ENCODE data around the gene ANAPC5. TPM values are rescaled to one million over a fixed set of nuclear protein-coding genes. Genes with fewer than 3 reads are reported as not detected.

The ANAPC5 gene
- total RNA-seq, 3 donors from 2014 or later = 89.8 to 98.1 (median 93.8) TPM

DNA sequence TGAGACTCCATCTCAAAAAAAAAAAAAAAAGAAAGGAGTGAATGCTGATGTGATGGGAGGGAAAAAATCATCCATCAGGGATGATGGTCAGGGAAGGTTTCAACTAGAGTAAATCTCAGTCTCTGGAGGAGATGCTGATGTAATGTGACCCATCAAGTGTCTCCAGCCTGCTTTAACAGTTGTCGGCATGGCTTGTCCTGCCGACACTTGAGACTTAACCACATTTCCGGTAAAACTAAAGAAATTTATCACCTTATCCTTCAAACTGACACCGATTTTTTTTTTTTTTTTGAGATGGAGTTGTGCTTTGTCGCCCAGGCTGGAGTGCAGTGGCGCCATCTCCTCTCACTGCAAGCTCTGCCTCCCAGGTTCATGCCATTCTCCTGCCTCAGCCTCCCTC, 21.5 kb upstream of the ANAPC5 start:
- DNase-seq (no peak), ATAC-seq (no peak)
- Histone ChIP-seq H3K4me1 (ENCODE audit: low read depth) (no peaks in the 10 kb centered on the region), H3K9me3 (no peaks in the 10 kb centered on the region), H3K4me3 (no peak overlapping the region), H3K36me3 (ENCODE audit: low read depth) (no peaks in the 10 kb centered on the region)
- intact Hi-C loops (cut with DNase I, micrococcal nuclease) = no loop called here
- TF ChIP-seq, protein P1, sequence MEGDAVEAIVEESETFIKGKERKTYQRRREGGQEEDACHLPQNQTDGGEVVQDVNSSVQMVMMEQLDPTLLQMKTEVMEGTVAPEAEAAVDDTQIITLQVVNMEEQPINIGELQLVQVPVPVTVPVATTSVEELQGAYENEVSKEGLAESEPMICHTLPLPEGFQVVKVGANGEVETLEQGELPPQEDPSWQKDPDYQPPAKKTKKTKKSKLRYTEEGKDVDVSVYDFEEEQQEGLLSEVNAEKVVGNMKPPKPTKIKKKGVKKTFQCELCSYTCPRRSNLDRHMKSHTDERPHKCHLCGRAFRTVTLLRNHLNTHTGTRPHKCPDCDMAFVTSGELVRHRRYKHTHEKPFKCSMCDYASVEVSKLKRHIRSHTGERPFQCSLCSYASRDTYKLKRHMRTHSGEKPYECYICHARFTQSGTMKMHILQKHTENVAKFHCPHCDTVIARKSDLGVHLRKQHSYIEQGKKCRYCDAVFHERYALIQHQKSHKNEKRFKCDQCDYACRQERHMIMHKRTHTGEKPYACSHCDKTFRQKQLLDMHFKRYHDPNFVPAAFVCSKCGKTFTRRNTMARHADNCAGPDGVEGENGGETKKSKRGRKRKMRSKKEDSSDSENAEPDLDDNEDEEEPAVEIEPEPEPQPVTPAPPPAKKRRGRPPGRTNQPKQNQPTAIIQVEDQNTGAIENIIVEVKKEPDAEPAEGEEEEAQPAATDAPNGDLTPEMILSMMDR (IDR thresholded peaks at IDR 0.05) = no peak

DNA sequence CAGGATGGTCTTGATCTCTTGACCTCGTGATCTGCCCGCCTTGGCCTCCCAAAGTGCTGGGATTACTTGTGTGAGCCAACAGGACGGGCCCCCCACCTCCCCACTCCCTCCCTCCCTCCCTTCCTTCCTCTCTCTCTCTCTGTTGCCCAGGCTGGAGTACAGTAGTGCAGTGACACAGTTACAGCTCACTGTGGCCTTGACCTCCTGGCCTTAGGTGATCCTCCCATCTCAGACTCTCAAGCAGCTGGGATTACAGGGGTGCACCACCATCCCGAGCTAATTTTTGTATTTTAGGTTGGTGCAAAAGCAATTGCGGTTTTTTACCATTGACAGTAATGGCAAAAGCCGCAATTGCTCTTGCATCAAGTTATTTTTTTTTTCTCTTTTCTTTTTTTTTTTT, 19.2 kb upstream of the ANAPC5 start:
- no peaks in the 10 kb centered on the region for H3K4me1 ChIP-seq (ENCODE audit: low read depth)
- H3K4me3 ChIP-seq = no peak overlapping the region
- no peaks in the 10 kb centered on the region for H3K9me3 ChIP-seq
- intact Hi-C loops (cut with DNase I, micrococcal nuclease) = no loop called here
- H3K36me3 ChIP-seq (ENCODE audit: low read depth) = no peaks in the 10 kb centered on the region
- TF ChIP-seq, protein P1 (IDR thresholded peaks at IDR 0.05) = no peak
- DNase-seq (no peak), ATAC-seq (no peak)

DNA sequence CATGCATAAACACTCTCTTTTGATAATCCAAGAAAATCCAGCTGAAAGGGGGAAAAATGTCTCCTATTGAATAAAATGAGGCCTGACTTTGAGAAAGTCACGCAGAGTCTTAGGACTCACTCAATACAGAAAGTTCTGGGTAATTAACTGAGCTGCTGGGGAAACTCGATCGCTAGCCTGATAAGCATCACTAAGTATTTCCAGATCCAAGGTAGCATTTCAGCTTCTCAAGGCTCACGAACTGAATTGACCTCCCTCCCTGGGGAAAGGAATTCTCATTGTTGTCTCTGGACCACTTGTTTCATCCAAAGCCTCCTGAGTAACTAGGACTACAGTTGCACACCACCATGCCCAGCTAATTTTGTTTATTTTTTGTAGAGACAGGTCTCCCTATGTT, 13.8 kb upstream of the ANAPC5 start:
- Histone ChIP-seq H3K4me1 (ENCODE audit: low read depth) (no peaks in the 10 kb centered on the region), H3K36me3 (ENCODE audit: low read depth) (no peaks in the 10 kb centered on the region), H3K4me3 (no peak overlapping the region), H3K9me3 (no peaks in the 10 kb centered on the region)
- DNase-seq (no peak), ATAC-seq (no peak)
- intact Hi-C loops (cut with DNase I, micrococcal nuclease) = no loop called here
- TF ChIP-seq, protein P1 (IDR thresholded peaks at IDR 0.05) = no peak

DNA sequence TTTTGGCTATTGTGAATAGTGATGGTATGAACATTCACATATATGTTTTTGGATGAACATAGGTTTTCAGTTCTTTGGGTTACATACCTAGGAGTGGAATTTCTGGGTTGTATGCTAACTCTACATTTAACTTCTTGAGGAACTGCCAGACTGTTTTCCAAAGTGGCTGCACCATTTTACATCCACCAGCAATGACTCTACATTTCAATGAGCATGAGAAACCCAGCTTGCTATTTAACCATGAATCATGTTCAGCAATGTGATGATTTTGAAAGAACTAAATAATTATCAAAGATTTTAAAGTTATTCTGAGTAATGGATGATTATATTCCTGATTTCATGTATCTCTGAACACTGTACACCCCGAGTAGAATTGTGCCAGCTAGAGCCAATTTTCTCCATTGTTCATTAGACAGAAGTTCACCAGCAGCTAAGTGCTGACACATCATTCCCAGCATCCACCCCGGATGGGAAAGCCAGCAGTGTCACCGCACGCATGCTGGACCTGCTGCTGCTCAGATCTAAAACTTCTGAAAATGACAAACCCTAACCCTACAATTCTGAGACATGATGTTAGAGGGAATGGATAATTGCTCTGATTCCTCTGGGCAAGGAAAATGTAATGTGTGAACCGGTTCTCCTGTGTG, 13.3 kb upstream of the ANAPC5 start:
- ATAC-seq = no peak

DNA sequence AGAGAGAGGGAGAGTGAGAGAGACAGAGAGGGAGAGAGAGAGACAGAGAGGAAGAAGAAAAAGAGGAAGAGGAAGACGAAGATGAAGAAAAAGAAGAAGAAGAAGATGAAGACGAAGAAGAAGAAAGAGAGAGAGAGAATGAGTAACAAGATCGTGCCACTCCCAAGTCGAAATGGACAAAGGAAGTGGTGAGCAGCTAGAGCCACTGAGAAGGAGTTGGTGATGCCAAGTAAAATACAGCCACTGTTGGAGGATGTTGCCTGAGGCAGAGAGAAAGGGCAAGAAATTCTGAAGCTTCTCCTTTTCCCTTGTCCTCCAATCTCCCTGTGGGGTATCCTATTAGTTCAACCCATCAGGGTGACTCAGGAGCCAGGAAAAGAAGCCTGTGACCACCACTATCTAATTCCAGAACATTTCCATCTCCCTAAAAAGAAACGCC, 12.5 kb upstream of the ANAPC5 start:
- DNase-seq (no peak), ATAC-seq (no peak)
- Histone ChIP-seq H3K4me1 (ENCODE audit: low read depth) (no peaks in the 10 kb centered on the region), H3K36me3 (ENCODE audit: low read depth) (no peaks in the 10 kb centered on the region), H3K4me3 (no peak overlapping the region), H3K9me3 (no peaks in the 10 kb centered on the region)
- intact Hi-C loops (cut with DNase I, micrococcal nuclease) = no loop called here
- TF ChIP-seq, protein P1 (IDR thresholded peaks at IDR 0.05) = no peak

More for the DNA sequence above, 13.3 kb upstream of the ANAPC5 start:
- Histone ChIP-seq H3K4me3 (no peak overlapping the region), H3K4me1 (ENCODE audit: low read depth) (no peaks in the 10 kb centered on the region), H3K9me3 (no peaks in the 10 kb centered on the region), H3K36me3 (ENCODE audit: low read depth) (no peaks in the 10 kb centered on the region)
- no peak for DNase-seq
- intact Hi-C loops (cut with DNase I, micrococcal nuclease) = no loop called here
- TF ChIP-seq, protein P1 (IDR thresholded peaks at IDR 0.05) = no peak

DNA sequence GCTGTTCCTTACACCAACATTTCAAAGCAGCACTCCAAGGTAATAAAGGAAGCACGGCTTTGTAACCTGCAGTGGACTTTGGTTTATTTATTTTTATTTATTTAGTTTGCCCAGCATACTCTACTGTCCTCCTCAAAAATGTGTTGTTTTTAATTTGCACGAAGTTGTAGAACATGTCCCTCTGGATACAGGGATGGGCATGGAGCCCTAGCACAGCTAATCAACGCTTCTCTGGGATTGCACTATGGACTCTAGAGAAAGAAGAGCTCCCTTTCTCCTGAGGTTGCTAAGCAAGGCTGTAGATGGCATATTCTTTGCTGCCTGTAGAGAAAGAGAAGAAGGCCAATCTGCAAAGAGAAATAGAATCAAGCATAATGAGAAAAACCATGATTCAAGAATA, 5.9 kb upstream of the ANAPC5 start:
- Histone ChIP-seq H3K4me3 (no peak overlapping the region), H3K4me1 (ENCODE audit: low read depth) (peaks cover 3% of the 10 kb centered on the region), H3K9me3 (no peaks in the 10 kb centered on the region), H3K36me3 (ENCODE audit: low read depth) (no peaks in the 10 kb centered on the region)
- ATAC-seq (peak; percentile 74), DNase-seq (no peak)
- intact Hi-C loops (cut with DNase I, micrococcal nuclease) = no loop called here
- TF ChIP-seq, protein P1 (IDR thresholded peaks at IDR 0.05) = no peak
